K562 (cell line): ENCODE results near the gene AP3S2. TPM values are rescaled to one million over a fixed set of nuclear protein-coding genes. Genes with fewer than 3 reads are reported as not detected.
A peak's percentile ranks its signal among the peaks of the same experiment; 100 is the strongest.

Experiments used
- ATAC-seq: fragments of 200-7000 bp; cut with Tn5 transposase; 3 replicates; pipeline ENCODE4 v1.9.1; 2020; ENCODE audit warnings: moderate library complexity
- BruUV-seq: library from RNA; stranded (reverse); fragments of 400-500 nt; replicated peaks from 2 replicates; lab custom pipeline; 2021; lab: Mats Ljungman, UMichigan
- CTCF ChIA-PET: fragments of 300-600 bp; formaldehyde crosslinking; extraction: SDS; loops from one replicate; lab custom pipeline; 2021; ENCODE audit warnings: low intra/inter-chr PET ratio; lab: Yijun Ruan, JAX
- POLR2A ChIA-PET: fragments of 300-600, 350-650 bp; sonication (Branson Sonifier 250); formaldehyde crosslinking; extraction: SDS; loops from one replicate; lab custom pipeline; 2021; ENCODE audit warnings: antibody characterized with exemption, inconsistent platforms; lab: Yijun Ruan, JAX
- DNase-seq, 4 experiments: peaks; one replicate each; pipeline versions ENCODE4 v3.0.0 to v3.0.0-alpha.2; 2011 to 2018; ENCODE audit warnings: low spot score in 3 of 4, mixed read lengths in 3 of 4; ENCODE audit errors: extremely low read depth in 1 of 4
- FAIRE-seq: peaks from 2 replicates; lab custom pipeline; 2011; peaks lifted over from hg19 to GRCh38; lab: Jason Lieb, UNC
- H2AFZ ChIP-seq: 2 replicates; pipeline ENCODE4 v1.6.0; 2011; ENCODE audit warnings: low read depth, low read length, control low read depth, inconsistent platforms
- H3K27ac ChIP-seq: fragments of 200-600 bp; 3 replicates; pipeline ENCODE4 v1.8.0; 2011; ENCODE audit warnings: low read depth, mild to moderate bottlenecking, control low read depth, inconsistent platforms, low read length, moderate library complexity, mixed read lengths; ENCODE audit errors: extremely low read depth
- H3K27me3 ChIP-seq, 2 experiments: fragments of 300-600 bp in 1 of 2; 2 replicates in 1 of 2; 3 replicates in 1 of 2; pipeline versions ENCODE4 v1.6.0 to v1.8.0; 2011; ENCODE audit warnings: inconsistent platforms in 2 of 2, low read length in 2 of 2, mild to moderate bottlenecking in 1 of 2, mixed read lengths in 1 of 2, moderate library complexity in 1 of 2; ENCODE audit not compliant: control insufficient read depth in 2 of 2, insufficient read depth in 2 of 2
- H3K36me3 ChIP-seq: fragments of 300-600 bp; 3 replicates; pipeline ENCODE4 v1.8.0; 2011; ENCODE audit warnings: mild to moderate bottlenecking, low read length, inconsistent platforms; ENCODE audit not compliant: control insufficient read depth, insufficient read depth
- H3K4me1 ChIP-seq, 2 experiments: fragments of 200-600 bp in 1 of 2; replicated peaks in 1 of 2; 2 replicates in 1 of 2; 3 replicates in 1 of 2; pipeline versions ENCODE4 v1.5.1 to v1.8.0; 2011; ENCODE audit warnings: inconsistent platforms in 2 of 2, low read length in 2 of 2, mild to moderate bottlenecking in 1 of 2, mixed read lengths in 1 of 2, moderate library complexity in 1 of 2; ENCODE audit not compliant: control insufficient read depth in 2 of 2, insufficient read depth in 2 of 2
- H3K4me2 ChIP-seq: 2 replicates; pipeline ENCODE4 v1.6.1; 2011; ENCODE audit warnings: low read length, control low read depth, inconsistent platforms, mixed read lengths; ENCODE audit not compliant: insufficient read depth
- H3K4me3 ChIP-seq: fragments of 200-600 bp; sonication (generic), shearing (Covaris generic); 2 replicates; pipeline ENCODE4 v1.5.1; 2016; ENCODE audit warnings: control low read depth, inconsistent platforms
- H3K79me2 ChIP-seq: fragments of 200-600 bp; 3 replicates; pipeline ENCODE4 v1.8.0; 2011; ENCODE audit warnings: low read length, inconsistent platforms; ENCODE audit not compliant: control insufficient read depth, insufficient read depth
- H3K9ac ChIP-seq, 2 experiments: 2 replicates each; pipeline versions ENCODE4 v1.6.0 to v1.6.1; 2011; ENCODE audit warnings: low read depth in 2 of 2, low read length in 2 of 2, control low read depth in 1 of 2, inconsistent platforms in 1 of 2, mild to moderate bottlenecking in 1 of 2, mixed read lengths in 1 of 2; ENCODE audit not compliant: insufficient read depth in 1 of 2
- H3K9me1 ChIP-seq: one replicate; pipeline ENCODE4 v1.6.0; 2011; ENCODE audit warnings: inconsistent platforms, mild to moderate bottlenecking, low read length, moderate library complexity; ENCODE audit not compliant: control insufficient read depth, insufficient read depth
- H3K9me3 ChIP-seq: replicated peaks from 2 replicates; pipeline ENCODE4 v1.5.1; 2011; ENCODE audit warnings: low read depth, low read length, inconsistent platforms; ENCODE audit not compliant: control insufficient read depth, insufficient read depth
- H4K20me1 ChIP-seq: replicated peaks from 2 replicates; pipeline ENCODE4 v1.6.1; 2011; ENCODE audit warnings: low read length, inconsistent platforms, mixed read lengths; ENCODE audit not compliant: control insufficient read depth, insufficient read depth
- BCOR ChIP-seq: fragments of 450-650 bp; IDR thresholded peaks from 2 replicates; pipeline ENCODE4 v1.6.1; 2016
- MBD2 ChIP-seq: sonication (generic); IDR thresholded peaks from 2 replicates; pipeline ENCODE4 v1.6.1; 2016; ENCODE audit warnings: low read depth, borderline replicate concordance
- RBM25 ChIP-seq: fragments of 200-400 bp; formaldehyde crosslinking; IDR thresholded peaks from 2 replicates; pipeline ENCODE4 v1.6.1; 2018; ENCODE audit warnings: low read length, low read depth, moderate library complexity; ENCODE audit not compliant: severe bottlenecking
- XRCC4 ChIP-seq: IDR thresholded peaks from one replicate; pipeline ENCODE4 v1.6.1; 2011; ENCODE audit not compliant: insufficient read depth, insufficient read length; ENCODE audit errors: extremely low read depth
- ZFP36 ChIP-seq: fragments of 150-350 bp; IDR thresholded peaks from 2 replicates; pipeline ENCODE4 v1.6.1; 2018; ENCODE audit warnings: low read length, low read depth; ENCODE audit not compliant: partially characterized antibody
- WGBS: fragments of 100-300 bp; shearing (Covaris generic); methylation state at CpG from one replicate; pipeline ENCODE4 v1.1.6; 2016; ENCODE audit warnings: low coverage, mixed read lengths; ENCODE audit not compliant: insufficient coverage; ENCODE audit errors: missing lambda C conversion rate; 5-methylcytosine and 5-hydroxymethylcytosine counted together
- in situ Hi-C: fragments of 300-500 bp; cut with MboI; formaldehyde crosslinking; loops from 4 replicates; pipeline ENCODE4 v1.15.0; 2018; ENCODE audit warnings: inconsistent platforms, mixed read lengths
- intact Hi-C: fragments of 100-400 bp; cut with micrococcal nuclease; formaldehyde crosslinking; loops from 2 replicates; pipeline ENCODE4 v1.14.2; 2022
- polyA plus RNA-seq, 8 experiments: library from polyadenylated mRNA; depleted of rRNA in 4 of 8; stranded (reverse) in 5 of 8; unstranded in 3 of 8; fragments of >200 nt; fragmentation: Nextera tagmentation in 2 of 8; fragmentation: Illumina TruSeq in 1 of 8; extraction: Ambion mirVana in 2 of 8; extraction: Trizol in 1 of 8; gene quantifications; 2 replicates each; pipeline versions ENCODE4 v1.2.1 to v1.2.3, GENCODE V29; 2011 to 2014; ENCODE audit warnings: inconsistent platforms in 1 of 8, missing spikeins in 1 of 8
- total RNA-seq, 7 experiments: library from RNA; depleted of rRNA in 6 of 7; stranded (reverse); fragments of >200 nt in 6 of 7; fragmentation: Illumina TruSeq in 2 of 7; extraction: Trizol in 2 of 7; gene quantifications; 2 replicates each; pipeline versions ENCODE4 v1.2.1 to v1.2.3, GENCODE V29; 2011 to 2021; ENCODE audit warnings: low replicate concordance in 1 of 7

AP3S2 gene
- total and polyA plus RNA-seq, 9 of the 15 experiments (the other 6 are each of a cell fraction or from before 2014, with no cell fraction given): 16.4 to 54.1 (median 37.4) TPM

DNA sequence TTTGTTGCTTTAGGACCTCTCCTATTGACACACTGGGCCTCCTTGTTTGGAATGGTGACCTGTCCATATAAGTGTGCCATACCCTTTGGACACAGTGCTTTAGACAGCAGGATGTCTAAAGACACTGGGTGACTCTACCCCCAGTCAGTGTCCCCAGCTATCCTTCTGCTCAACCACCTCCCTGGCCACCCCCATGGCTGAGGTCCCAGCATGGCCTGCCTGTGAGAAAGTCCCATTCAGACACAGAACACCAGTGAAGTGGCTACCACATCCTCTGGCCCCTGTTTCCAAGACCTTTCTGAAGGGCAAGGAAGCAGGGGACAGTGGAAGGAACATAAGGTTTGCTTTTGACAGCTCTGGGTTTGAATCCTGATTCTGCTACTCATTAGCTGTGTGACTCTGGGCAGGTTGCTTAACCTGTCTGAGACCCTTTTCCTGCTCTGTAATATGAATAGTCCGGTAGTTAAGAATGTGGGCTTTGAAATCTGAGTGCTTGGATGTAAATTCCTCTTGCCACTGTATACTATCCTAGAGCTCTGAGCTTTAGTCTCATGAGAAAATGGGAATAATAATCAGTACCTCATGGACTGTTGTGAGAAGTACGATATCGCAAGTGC, 6.3 kb upstream of the AP3S2 start:
- ChIA-PET CTCF (interaction anchor here (0.7 to 3.9 kb wide), 3 partner anchors 170 to 387 kb away, joined by 3 to 31 read pairs (median 19); no protein-coding TSS in a partner anchor), POLR2A (interaction anchor here (0.6 to 0.9 kb wide), 3 partner anchors 167 to 251 kb away, joined by 3 read pairs; no protein-coding TSS in a partner anchor)
- H3K4me3 ChIP-seq: no peak overlapping the region
- peaks cover 0 to under 1% of the 10 kb centered on the region in 2 experiments; a peak in 2 of 5 replicates for H3K27me3 ChIP-seq
- no peaks in the 10 kb centered on the region for H3K9me3 ChIP-seq
- H3K9ac ChIP-seq: peak overlapping the region in 1 of 2 experiments; percentile 22; a peak in 1 of 4 replicates
- H3K36me3 ChIP-seq: no peaks in the 10 kb centered on the region
- DNase-seq (no peak), FAIRE-seq (no peak)
- BruUV-seq: no TSS peak
- WGBS: 33% methylated on average over 3 of the region's 3 CpGs
- in situ Hi-C loops: loop anchor here (5.0 kb wide), 2 partner anchors 72 to 187 kb away; no protein-coding TSS in a partner anchor
- TF ChIP-seq MBD2 (no peak), ZFP36 (peak; percentile 54), RBM25 (peak; percentile 77), BCOR (peak; percentile 48; the same call in 1 of the 2 replicates), XRCC4 (no peak)
- TF ChIP-seq, all 486 proteins: peak for 3
- H3K4me1 ChIP-seq: peaks cover 2 to 8% of the 10 kb centered on the region in 2 experiments; a peak in 2 of 5 replicates
- no peaks in the 10 kb centered on the region for H4K20me1 ChIP-seq
- H3K79me2 ChIP-seq: no peaks in the 10 kb centered on the region
- ATAC-seq: no peak
- no peak overlapping the region for H3K4me2 ChIP-seq
- no peak overlapping the region for H3K27ac ChIP-seq
- intact Hi-C loops: no loop called here
- no peak overlapping the region for H2AFZ ChIP-seq
- no peaks in the 10 kb centered on the region for H3K9me1 ChIP-seq
